Measurements from ENCODE around the gene ACIN1.

The ACIN1 gene, protein sequence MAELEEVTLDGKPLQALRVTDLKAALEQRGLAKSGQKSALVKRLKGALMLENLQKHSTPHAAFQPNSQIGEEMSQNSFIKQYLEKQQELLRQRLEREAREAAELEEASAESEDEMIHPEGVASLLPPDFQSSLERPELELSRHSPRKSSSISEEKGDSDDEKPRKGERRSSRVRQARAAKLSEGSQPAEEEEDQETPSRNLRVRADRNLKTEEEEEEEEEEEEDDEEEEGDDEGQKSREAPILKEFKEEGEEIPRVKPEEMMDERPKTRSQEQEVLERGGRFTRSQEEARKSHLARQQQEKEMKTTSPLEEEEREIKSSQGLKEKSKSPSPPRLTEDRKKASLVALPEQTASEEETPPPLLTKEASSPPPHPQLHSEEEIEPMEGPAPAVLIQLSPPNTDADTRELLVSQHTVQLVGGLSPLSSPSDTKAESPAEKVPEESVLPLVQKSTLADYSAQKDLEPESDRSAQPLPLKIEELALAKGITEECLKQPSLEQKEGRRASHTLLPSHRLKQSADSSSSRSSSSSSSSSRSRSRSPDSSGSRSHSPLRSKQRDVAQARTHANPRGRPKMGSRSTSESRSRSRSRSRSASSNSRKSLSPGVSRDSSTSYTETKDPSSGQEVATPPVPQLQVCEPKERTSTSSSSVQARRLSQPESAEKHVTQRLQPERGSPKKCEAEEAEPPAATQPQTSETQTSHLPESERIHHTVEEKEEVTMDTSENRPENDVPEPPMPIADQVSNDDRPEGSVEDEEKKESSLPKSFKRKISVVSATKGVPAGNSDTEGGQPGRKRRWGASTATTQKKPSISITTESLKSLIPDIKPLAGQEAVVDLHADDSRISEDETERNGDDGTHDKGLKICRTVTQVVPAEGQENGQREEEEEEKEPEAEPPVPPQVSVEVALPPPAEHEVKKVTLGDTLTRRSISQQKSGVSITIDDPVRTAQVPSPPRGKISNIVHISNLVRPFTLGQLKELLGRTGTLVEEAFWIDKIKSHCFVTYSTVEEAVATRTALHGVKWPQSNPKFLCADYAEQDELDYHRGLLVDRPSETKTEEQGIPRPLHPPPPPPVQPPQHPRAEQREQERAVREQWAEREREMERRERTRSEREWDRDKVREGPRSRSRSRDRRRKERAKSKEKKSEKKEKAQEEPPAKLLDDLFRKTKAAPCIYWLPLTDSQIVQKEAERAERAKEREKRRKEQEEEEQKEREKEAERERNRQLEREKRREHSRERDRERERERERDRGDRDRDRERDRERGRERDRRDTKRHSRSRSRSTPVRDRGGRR

DNA sequence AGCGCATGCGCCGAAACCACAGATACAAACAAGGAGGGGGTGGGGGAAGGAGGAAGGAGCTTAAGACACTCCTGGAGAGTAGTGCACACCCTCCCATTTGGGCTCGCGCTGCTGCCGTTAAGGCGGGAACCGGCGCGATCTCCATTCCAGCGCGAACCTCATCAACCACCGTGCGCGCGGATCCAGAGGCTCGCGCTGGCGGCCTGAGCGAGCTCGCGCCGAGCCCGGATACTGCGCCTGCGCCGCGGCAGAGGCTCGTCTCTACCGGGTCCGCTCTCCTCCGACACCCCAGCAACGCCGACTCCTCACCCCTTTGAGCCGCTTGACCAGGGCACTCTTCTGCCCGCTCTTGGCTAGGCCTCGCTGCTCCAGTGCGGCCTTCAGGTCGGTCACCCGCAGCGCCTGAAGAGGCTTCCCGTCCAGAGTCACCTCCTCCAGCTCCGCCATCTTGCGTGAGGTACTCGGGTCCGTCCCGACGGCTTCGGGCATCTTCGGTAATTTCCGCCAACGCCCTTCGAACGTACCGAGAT is at the start of gene ACIN1:
Gene ACIN1, minus strand, starts transcription at position 471 of the 530 bp plus-strand sequence. Its CDS starts 24 bp downstream, at position 447.
- no peak for DNase-seq

DNA sequence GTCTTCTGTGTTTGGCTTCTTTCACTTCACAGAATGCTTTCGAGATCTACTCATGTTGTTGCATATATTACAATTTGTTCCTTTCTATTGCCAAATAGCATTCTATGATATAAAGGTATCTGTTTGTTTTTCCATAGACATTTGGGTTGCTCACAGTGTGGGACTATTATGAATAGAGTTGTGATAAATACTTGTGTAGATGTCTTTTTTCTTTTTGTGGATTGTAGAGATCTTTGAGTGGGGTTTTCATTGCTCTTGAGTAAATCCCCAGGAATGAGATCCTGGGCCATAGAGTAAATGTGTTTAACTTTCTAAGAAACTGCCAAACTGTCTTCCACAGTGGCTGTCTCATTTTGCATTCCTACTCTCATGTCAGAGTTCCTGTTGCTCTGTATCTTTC is 49.0 kb upstream of the ACIN1 start:
- DNase-seq: no peak

DNA sequence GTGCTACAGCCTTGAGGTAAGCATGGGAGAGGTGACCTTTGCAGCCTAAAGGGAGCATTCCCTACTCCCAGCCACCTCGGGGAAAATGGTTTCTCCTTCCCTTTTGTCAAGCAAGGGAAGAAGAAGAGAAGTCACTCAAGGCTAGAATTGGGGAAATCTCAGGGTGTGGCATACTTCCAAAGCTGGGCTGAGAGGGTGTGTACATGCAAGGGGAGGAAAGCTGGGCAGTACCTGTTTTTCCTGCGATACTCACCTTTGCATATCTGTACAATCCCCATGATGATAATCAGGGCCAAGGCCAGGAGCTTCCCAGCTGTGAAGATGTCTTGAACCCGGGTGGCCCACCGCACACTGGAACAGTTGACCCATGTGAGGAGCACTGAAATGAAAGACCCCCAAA is 47.9 kb upstream of the ACIN1 start:
- no peak for DNase-seq

DNA sequence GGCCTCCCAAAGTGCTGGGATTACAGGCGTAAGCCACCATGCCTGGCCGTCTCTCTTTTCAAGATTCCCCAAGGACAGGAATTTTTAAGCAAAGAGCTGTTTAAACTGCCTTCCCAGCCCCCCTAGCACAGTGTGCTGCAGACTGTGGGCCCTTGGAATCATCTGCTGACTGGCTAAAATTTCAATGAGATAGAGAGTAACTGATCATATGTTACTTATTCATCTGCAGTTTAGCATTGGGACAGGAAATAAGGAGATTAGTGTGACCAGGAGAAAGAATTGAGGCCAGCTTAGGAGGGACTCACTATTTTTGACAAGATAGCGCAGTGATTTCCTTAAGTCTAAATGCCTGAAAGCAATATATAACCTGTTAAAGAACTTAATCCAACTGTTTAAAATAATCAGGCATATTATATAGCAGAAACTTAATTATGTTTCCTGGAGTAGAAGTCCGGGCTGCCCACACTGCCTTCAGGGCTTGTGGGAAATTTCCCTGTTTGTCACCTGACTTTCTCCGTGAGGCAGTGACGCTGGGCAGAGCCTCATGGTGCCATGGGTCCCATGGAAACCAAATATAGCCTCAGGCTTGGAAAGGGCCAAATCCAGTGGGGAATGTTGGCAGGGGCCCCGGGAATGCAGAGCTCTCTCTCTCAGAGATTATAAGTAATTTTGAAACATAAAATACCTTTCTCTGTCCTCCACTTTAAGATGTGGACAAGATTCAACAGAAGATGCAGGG is 46.9 kb upstream of the ACIN1 start:
- DNase-seq: peak in 1 of 51 donors; percentile 15

DNA sequence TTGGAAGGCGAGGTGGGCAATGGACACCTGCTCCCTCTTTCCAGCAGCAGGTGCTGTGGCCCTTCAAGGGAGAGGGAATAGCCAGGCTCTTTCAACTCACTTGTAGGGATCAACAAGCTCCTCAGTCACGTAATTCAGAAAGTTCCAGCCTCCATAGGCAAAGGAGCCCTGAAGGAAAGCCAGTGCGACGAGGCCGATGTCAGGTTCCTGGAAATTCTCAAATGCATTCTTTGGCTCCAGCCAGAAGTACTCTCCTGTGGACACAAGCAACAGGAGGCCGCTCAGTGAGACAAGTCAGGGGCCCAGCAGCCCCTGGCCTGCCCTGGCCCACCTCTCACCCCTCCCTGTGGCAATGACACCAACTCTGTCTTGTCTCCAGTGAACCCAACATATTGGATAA is 45.4 kb upstream of the ACIN1 start:
- no peak for DNase-seq

DNA sequence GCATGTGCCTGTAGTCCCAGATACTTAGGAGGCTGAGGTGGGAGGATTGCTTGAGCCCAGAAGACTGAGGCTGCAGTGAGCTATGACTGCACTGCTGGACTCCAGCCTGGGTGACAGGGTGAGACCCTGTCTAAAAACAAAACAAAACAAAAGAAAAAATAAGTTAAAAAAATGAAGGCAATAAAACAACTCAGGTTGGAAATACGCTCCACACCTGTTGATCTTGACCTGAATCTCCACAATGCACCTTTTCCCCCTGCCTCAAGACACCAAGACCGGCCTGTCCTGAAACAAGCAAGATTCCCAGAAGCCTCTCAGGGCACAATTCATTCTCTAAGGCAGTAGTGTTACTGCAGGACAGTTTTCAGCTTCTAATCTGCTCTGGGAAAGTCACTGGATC is 44.9 kb upstream of the ACIN1 start:
- DNase-seq: no peak

DNA sequence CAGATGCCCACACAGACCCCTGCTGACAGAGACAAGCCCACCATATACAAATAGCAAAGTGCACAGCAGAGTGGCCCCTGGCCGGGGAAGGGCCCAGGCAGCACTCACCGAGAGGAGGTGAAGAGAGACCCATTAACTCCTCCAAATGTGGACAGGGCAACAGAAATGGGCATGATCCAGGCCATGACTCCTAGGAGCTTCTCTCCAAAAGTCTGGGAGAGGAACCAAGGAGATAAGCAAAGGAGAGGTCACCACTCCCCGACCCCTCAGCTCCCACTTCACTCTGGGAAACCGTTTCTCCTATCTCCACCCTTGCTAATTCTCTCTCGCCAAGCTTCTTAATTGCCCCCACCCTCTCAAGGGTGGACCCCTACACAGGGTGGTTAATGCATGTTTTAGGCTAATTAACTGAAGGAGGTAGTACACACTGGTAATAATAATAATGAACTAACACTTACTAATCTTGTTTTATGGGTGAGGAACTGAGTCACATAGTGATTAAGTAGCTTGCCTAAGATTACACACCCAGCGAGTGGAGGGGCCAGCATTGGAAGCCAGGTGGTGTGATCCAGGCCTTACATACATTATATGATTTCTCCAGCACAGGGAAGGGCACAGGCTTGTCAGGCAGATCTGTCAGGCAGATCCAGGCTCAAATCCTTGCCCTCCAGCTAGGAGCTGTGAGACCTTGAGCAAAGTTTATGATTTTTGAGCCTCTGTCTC is 43.0 kb upstream of the ACIN1 start:
- no peak for DNase-seq

DNA sequence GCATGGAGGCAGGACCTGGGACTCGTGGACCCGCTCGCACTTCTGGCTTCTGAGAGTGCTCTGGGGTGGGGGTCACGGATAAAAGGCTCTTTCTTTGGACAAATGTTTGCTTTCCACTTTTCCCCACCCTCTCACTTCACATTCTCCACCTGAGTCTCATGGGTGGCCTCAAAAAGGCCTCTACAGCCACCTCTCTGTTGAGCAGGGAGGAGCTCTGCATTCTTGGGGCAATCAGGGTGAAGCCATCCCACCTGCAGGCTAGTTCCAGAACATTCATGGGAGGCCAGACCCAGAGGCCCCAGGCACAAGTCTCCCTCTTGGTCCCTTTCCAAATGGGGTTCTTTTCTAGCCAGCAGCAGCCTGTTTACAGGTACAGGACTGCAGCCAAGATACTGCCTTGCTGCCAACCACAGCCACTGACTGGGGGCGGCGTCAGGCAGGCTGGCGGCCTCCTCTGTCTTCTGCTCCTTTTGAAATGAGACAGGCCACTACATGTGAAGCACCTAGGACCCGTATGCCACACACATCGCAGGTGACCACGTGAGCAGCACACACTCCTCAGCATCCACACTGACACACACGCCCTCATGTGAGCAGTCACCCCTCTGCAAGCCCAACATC is 42.4 kb upstream of the ACIN1 start:
- DNase-seq: no peak

DNA sequence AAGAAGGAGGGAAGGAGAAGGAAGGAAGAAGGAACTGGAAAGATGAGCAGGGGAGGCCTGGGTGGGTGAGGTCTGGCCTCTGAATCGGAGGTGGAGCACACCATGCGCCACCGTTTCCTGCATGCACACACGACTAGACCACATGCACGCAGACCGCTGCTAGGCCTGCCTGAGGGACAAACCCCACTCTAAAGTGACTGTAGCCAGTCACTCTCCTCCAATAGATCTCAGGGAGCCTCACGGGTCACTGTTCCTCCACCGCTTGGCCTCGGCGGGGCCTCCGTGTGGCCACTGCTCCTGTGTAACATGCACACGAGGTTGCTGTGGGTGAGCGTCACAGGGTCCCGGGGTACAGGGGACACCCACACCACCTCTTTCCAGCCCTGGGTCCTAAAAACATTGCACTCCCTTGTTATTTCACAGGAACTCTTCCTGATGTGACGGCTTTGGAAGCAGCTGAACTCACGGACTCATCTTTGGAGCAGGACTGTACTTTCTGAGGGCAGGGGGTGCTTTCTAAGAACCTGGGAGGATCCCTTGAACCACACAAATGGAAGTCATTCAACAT is 41.7 kb upstream of the ACIN1 start:
- DNase-seq: no peak

DNA sequence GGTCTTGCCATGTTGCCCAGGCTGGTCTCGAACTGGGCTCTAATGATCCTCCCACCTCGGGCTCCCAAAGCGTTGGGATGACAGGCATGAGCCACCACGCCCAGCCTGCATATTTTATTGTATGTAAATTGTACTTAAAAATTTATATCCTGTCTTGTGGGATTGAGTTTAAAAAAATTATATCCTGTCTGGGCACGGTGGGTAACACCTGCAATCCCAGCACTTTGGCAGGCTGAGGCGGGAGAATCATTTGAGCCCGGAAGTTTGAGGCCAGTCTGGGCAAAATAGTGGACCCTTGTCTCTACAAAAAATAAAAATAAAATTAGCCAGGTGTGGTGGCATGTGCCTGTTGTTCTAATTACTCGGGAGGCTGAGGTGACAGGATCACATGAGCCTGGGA is 38.0 kb upstream of the ACIN1 start:
- no peak for DNase-seq

DNA sequence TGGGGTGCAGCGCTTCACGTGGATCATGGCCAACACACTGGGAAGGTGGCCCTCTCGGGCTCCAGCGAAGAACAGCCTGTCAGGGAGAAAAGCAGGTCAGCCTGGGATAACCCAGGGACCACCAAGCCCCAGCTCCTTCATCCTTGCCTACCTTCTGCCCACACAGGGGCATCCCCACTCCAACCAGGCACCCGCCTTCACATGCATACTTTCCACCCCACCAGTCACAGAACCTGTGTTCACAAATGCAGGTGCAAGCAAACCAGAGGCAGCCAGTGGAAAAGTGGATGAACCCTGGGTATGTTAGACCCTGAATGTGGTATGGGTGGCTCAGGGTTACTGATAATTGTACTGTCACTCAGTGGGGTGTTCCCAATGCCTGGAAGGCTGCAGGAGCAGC is 36.5 kb upstream of the ACIN1 start:
- no peak for DNase-seq

DNA sequence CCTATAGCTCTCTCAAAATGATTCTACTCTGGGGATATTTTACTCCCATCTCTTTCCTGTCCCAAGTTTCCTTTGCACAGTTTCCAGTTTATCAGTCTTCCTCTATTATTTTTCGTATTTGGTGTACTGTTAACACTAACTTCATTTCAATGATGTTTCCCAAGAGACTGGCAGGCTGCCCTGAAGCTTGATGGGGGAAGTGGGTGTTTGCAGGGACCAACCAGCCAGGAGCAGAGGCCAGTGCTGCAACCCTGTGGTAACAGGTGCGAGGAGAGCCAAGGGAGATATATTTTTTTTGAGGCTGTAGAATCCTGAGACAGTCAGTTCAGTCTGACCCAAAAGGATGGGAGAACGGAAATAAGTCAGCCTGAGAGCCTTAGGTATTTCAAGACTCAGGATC is 35.9 kb upstream of the ACIN1 start:
- DNase-seq: no peak

DNA sequence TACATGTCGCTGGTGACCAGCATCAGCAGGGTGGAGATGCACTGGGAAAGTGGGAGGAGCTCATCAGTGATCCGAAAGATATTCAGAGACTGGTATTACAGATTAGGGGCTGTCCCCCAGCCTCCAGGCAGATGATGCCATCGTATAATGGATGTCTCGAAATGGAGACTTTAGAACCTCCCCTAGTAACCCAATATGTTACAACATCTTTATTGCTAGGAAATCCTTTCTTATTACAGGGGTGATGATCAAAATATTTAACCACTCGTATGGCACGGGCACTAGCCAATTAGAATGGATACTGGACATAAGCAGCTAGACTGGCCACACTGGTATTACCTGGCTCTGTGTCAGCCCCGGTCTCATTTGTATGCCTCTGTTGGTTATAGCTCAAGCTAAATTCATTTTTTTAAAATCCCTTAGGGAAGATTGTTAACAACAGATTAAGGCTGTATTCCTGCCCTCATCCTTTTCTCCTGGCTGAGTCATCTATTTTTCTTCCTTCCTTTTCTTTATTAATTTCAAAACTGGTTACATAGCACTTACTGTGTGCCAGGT is 34.9 kb upstream of the ACIN1 start:
- no peak for DNase-seq

DNA sequence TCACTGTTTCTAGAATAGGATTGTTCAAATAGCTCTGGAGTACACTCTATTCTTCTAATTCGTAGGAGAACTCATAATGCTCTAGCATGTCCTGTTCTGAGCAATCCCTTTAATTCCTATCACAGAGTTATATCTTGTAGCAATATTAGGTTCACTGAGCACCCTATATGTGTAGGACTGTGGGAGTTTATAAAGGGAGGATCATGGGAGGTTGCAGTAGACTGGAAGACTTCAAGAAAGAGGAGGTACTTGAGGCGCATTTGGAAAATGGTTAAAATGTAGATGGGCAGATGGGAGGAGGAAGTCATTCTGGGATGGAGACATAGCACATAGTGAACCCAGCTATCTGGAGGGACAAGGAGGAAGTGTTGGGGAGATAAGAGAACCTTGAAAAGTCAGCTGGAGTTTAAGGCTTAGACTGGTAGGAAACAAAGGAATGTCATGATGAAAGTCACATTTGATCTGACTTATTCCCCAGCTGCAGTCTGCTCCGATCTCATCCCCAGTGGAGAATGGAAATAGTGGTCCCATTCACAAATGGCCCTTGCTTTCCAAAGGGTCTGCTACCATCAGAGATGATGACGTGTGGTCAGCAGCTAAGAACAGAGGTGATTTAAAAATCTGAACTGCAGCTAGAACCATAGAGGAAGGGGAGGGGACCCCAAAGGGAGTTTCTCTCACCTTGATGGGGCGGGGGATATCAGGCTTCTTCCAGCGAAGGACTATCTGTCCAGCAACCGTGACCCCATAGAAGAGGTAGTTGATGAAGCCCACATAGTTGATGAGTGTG is 34.2 kb upstream of the ACIN1 start:
- no peak for DNase-seq

DNA sequence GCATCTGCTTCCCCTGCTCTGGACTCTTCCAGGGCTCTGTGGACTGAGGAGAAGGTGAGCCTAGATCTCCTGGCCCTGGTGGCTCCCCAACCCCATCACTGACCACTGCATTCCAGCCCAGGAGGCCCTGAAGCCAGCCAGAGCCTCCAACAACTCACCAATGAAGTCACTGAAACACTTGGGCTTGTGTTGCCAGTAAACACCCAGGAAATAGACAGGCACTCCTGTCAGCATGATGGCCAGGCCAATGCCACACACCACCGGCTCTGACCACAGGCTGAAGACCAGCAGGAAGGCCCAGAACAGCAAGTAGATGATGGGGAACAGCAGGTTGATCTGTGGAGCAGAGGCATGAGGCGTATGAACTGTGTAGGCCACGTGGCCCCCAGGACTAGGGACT is 32.9 kb upstream of the ACIN1 start:
- DNase-seq: no peak

DNA sequence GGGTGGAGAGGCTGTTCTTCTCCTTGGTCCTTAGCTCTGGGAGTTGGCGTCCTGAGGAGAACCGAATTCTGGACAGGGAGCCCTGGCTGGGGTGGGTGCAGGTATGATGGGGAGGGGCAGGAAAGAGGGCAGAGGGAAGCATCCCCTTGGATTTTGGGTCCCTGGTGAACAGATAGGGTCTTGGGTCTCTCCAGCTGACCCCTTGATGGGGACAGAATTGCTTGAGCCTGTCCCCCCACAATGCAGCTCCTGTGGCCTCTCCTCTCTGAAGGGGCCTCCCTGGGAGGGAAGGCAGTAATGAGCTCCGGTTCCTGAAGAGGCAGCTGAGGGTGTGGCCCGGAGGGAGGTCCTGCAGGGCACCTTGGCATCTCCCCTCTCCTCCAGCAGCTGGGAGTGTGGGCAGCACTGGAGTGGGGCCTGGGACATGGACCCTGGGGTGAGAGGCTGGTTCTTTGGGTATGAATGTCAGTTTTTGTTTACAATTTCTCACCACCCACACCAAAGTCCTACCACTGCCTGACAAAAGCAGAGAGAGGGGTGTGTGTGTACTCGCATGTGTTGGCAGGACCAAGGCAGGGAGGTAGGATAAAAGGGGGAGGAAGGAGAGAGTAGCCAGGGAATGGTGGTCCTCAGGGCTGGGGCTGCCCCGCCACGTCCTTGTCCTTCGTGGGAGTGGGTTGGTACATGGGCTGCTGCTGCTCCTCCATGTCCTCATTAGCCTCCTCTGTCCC is 31.8 kb upstream of the ACIN1 start:
- no peak for DNase-seq

DNA sequence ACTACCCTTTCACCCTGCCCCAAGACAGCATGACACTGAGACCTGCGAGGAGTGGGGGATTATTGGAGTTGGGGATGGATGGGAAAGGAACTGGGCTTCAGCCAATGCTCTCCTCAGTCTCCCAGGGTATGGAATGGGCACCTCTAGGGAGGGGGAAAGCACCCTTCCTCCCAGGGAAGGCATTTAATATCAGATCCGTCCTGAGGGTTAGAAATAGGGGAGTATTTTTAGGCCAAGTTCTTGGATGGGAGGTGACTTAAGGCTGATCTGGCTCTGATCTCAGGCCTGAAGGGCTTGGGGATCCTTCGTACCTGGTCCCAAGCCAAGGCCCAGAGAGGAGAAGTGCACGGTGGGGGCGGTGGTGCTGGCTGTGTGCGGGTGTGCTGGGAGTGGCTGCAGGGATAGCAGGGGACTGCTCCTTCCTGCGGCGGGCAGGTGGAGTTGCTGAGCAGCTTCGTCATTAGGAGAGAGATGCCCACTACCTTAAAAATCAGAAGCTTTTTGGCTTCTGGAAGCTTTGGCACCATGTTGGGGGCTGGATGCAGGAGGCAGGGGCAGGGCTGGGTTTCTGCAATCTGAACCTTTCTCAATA is 31.1 kb upstream of the ACIN1 start:
- DNase-seq: no peak
